NCI-H2107 treated with DMSO at 0.1 percent for 48 hours (cell line): ENCODE results near the gene ATXN1.

Source experiments
- DNase-seq: peaks from one replicate; lab custom pipeline; 2025; ENCODE audit not compliant: unreplicated experiment; lab: John Stamatoyannopoulos, UW

Gene ATXN1

GRCh38 chr6:16354692-16355091, 406.6 kb downstream of the ATXN1 start:
- no peak for DNase-seq

GRCh38 chr6:16352821-16353438, 408.3 kb downstream of the ATXN1 start:
- DNase-seq: no peak

- DNase-seq: no peak
Observed at GRCh38 chr6:16352258-16352635, 409.0 kb downstream of the ATXN1 start.

GRCh38 chr6:16349544-16349943, 411.7 kb downstream of the ATXN1 start:
- no peak for DNase-seq

- DNase-seq: no peak
Observed at GRCh38 chr6:16346831-16347230, 414.4 kb downstream of the ATXN1 start.

- no peak for DNase-seq
Observed at GRCh38 chr6:16345449-16346330, 415.6 kb downstream of the ATXN1 start.

GRCh38 chr6:16344756-16345155, 416.5 kb downstream of the ATXN1 start:
- DNase-seq: no peak

GRCh38 chr6:16343593-16343992, 417.7 kb downstream of the ATXN1 start:
- DNase-seq: no peak

- no peak for DNase-seq
Observed at GRCh38 chr6:16339265-16339587, 422.0 kb downstream of the ATXN1 start.

GRCh38 chr6:16338577-16339264, 422.5 kb downstream of the ATXN1 start:
- no peak for DNase-seq

GRCh38 chr6:16337295-16337975, 423.8 kb downstream of the ATXN1 start:
- DNase-seq: no peak

GRCh38 chr6:16336911-16337294, 424.4 kb downstream of the ATXN1 start:
- no peak for DNase-seq

- no peak for DNase-seq
Observed at GRCh38 chr6:16336056-16336818, 425.0 kb downstream of the ATXN1 start.

- DNase-seq: no peak
Observed at GRCh38 chr6:16335176-16335575, 426.1 kb downstream of the ATXN1 start.

GRCh38 chr6:16334671-16335070, 426.6 kb downstream of the ATXN1 start:
- DNase-seq: no peak

GRCh38 chr6:16333580-16333979, 427.7 kb downstream of the ATXN1 start:
- DNase-seq: no peak

GRCh38 chr6:16332175-16332542, 429.1 kb downstream of the ATXN1 start:
- peak; percentile 38 for DNase-seq

GRCh38 chr6:16331384-16332174, 429.7 kb downstream of the ATXN1 start:
- DNase-seq: peak; percentile 2

GRCh38 chr6:16329233-16329632, 432.0 kb downstream of the ATXN1 start:
- no peak for DNase-seq

- DNase-seq: no peak
Observed at GRCh38 chr6:16327777-16328325, 433.4 kb downstream of the ATXN1 start.
